ENCODE results near the gene ATAD3B. TPM values are rescaled to one million over a fixed set of nuclear protein-coding genes. Genes with fewer than 3 reads are reported as not detected.
"Not testable (repeated sequence)": the region's sequence is repeated elsewhere in the genome, so short reads cannot be mapped to it uniquely, and the experiment has no call there.

ATAD3B gene
- total RNA-seq, 1 donor from 2014 or later: 63.0 TPM

- no peak for DNase-seq (ENCODE audit: low read depth)
- H3K36me3 ChIP-seq (ENCODE audit: insufficient read depth, low read length): no peaks in the 10 kb centered on the region
- H3K27me3 ChIP-seq (ENCODE audit: insufficient read depth, low read length): no peaks in the 10 kb centered on the region
- TF ChIP-seq, protein P1, sequence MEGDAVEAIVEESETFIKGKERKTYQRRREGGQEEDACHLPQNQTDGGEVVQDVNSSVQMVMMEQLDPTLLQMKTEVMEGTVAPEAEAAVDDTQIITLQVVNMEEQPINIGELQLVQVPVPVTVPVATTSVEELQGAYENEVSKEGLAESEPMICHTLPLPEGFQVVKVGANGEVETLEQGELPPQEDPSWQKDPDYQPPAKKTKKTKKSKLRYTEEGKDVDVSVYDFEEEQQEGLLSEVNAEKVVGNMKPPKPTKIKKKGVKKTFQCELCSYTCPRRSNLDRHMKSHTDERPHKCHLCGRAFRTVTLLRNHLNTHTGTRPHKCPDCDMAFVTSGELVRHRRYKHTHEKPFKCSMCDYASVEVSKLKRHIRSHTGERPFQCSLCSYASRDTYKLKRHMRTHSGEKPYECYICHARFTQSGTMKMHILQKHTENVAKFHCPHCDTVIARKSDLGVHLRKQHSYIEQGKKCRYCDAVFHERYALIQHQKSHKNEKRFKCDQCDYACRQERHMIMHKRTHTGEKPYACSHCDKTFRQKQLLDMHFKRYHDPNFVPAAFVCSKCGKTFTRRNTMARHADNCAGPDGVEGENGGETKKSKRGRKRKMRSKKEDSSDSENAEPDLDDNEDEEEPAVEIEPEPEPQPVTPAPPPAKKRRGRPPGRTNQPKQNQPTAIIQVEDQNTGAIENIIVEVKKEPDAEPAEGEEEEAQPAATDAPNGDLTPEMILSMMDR (IDR thresholded peaks at IDR 0.05; ENCODE audit: insufficient read depth, low read depth, low read length): no peak
- TF ChIP-seq EZH2 (IDR thresholded peaks at IDR 0.05; ENCODE audit: insufficient read depth, low read length): no peak
- no peaks in the 10 kb centered on the region for H3K4me1 ChIP-seq (ENCODE audit: insufficient read depth, low read length)
- no peaks in the 10 kb centered on the region for H3K9me3 Mint-ChIP-seq (ENCODE audit: unreplicated experiment)
- no peak for FAIRE-seq
- H3K79me2 ChIP-seq (ENCODE audit: insufficient read depth, low read length): no peaks in the 10 kb centered on the region
- no peak overlapping the region for H3K27ac ChIP-seq (ENCODE audit: low read depth, low read length)
- H3K4me2 ChIP-seq (ENCODE audit: low read length): no peak overlapping the region
- no peaks in the 10 kb centered on the region for H3K27me3 Mint-ChIP-seq (ENCODE audit: low read depth, unreplicated experiment)
- H3K9ac ChIP-seq (ENCODE audit: low read length): no peak overlapping the region
- H3K4me3 Mint-ChIP-seq (ENCODE audit: unreplicated experiment): no peak overlapping the region
- no peaks in the 10 kb centered on the region for H4K20me1 ChIP-seq (ENCODE audit: insufficient read depth, low read length)
- peaks cover 5% of the 10 kb centered on the region for H3K4me1 Mint-ChIP-seq (ENCODE audit: low read depth, unreplicated experiment)
- no peak overlapping the region for H2AFZ ChIP-seq (ENCODE audit: low read depth, low read length)
- no peaks in the 10 kb centered on the region for H3K36me3 Mint-ChIP-seq (ENCODE audit: low read depth, unreplicated experiment)
- no peaks in the 10 kb centered on the region for H3K9me3 ChIP-seq (ENCODE audit: insufficient read depth, low read depth, low read length)
- H3K4me3 ChIP-seq (ENCODE audit: insufficient read depth, low read depth, low read length): no peak overlapping the region
- H3K27ac Mint-ChIP-seq (ENCODE audit: unreplicated experiment): peak overlapping the region; percentile 26
Observed at GRCh38 chr1:1442069-1442770, 29.3 kb upstream of the ATAD3B start.

DNA sequence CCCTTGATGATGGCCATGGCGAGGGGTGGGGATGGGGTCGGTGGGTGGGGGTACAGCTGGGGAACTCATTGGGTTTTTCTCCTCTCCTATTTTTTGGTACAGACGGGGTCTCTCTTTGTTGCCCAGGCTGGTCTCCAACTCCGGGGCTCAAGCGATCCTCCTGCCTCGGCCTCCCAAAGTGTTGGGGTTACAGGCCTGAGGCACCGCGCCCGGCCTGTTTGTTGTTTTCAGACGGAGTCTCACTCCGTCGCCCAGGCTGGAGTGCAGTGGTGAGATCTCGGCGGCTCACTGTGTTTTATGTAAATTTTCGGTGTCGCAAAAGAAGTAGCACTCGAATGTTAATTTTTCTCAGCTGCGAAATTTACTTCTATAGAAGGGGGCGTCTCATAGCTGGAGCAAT is 24.9 kb upstream of the ATAD3B start:
- not testable (repeated sequence) for H4K20me1 ChIP-seq (ENCODE audit: insufficient read depth, low read length); H3K4me3 Mint-ChIP-seq (ENCODE audit: unreplicated experiment); H3K4me2 ChIP-seq (ENCODE audit: low read length); H3K9me3 ChIP-seq (ENCODE audit: insufficient read depth, low read depth, low read length); H3K79me2 ChIP-seq (ENCODE audit: insufficient read depth, low read length); H2AFZ ChIP-seq (ENCODE audit: low read depth, low read length); DNase-seq (ENCODE audit: low read depth); H3K4me1 Mint-ChIP-seq (ENCODE audit: low read depth, unreplicated experiment); H3K27ac Mint-ChIP-seq (ENCODE audit: unreplicated experiment); H3K36me3 Mint-ChIP-seq (ENCODE audit: low read depth, unreplicated experiment); H3K36me3 ChIP-seq (ENCODE audit: insufficient read depth, low read length); H3K9ac ChIP-seq (ENCODE audit: low read length); H3K27me3 ChIP-seq (ENCODE audit: insufficient read depth, low read length); H3K4me1 ChIP-seq (ENCODE audit: insufficient read depth, low read length); H3K9me3 Mint-ChIP-seq (ENCODE audit: unreplicated experiment); H3K4me3 ChIP-seq (ENCODE audit: insufficient read depth, low read depth, low read length); H3K27ac ChIP-seq (ENCODE audit: low read depth, low read length); FAIRE-seq
- H3K27me3 Mint-ChIP-seq (ENCODE audit: low read depth, unreplicated experiment): peaks cover 19% of the 10 kb centered on the region

- Histone ChIP-seq H3K79me2 (ENCODE audit: insufficient read depth, low read length) (no peaks in the 10 kb centered on the region), H3K27ac (ENCODE audit: low read depth, low read length) (no peak within 1 kb of the TSS), H3K4me2 (ENCODE audit: low read length) (no peak within 1 kb of the TSS), H3K9me3 (ENCODE audit: insufficient read depth, low read depth, low read length) (no peaks in the 10 kb centered on the region), H4K20me1 (ENCODE audit: insufficient read depth, low read length) (no peaks in the 10 kb centered on the region), H3K4me1 (ENCODE audit: insufficient read depth, low read length) (no peaks in the 10 kb centered on the region), H3K36me3 (ENCODE audit: insufficient read depth, low read length) (no peaks in the 10 kb centered on the region), H3K9ac (ENCODE audit: low read length) (no peak within 1 kb of the TSS), H3K4me3 (ENCODE audit: insufficient read depth, low read depth, low read length) (no peak within 1 kb of the TSS), H3K27me3 (ENCODE audit: insufficient read depth, low read length) (no peaks in the 10 kb centered on the region), H2AFZ (ENCODE audit: low read depth, low read length) (no peak within 1 kb of the TSS)
- FAIRE-seq (no peak), DNase-seq (ENCODE audit: low read depth) (no peak)
- TF ChIP-seq EZH2 (IDR thresholded peaks at IDR 0.05; ENCODE audit: insufficient read depth, low read length): no peak
- TF ChIP-seq, protein P1 (IDR thresholded peaks at IDR 0.05; ENCODE audit: insufficient read depth, low read depth, low read length): no peak
- Mint-ChIP-seq H3K27me3 (ENCODE audit: low read depth, unreplicated experiment) (peaks cover 19% of the 10 kb centered on the region), H3K36me3 (ENCODE audit: low read depth, unreplicated experiment) (no peaks in the 10 kb centered on the region), H3K4me3 (ENCODE audit: unreplicated experiment) (peak within 1 kb of the TSS; percentile 34), H3K4me1 (ENCODE audit: low read depth, unreplicated experiment) (no peaks in the 10 kb centered on the region), H3K27ac (ENCODE audit: unreplicated experiment) (no peak within 1 kb of the TSS), H3K9me3 (ENCODE audit: unreplicated experiment) (no peaks in the 10 kb centered on the region)
Observed at GRCh38 chr1:1449099-1449739, 22.3 kb upstream of the ATAD3B start, which contains the start of gene ATAD3C. Gene ATAD3C, plus strand, starts transcription at chr1:1449689. Its CDS starts 995 bp downstream, at chr1:1450684.

DNA sequence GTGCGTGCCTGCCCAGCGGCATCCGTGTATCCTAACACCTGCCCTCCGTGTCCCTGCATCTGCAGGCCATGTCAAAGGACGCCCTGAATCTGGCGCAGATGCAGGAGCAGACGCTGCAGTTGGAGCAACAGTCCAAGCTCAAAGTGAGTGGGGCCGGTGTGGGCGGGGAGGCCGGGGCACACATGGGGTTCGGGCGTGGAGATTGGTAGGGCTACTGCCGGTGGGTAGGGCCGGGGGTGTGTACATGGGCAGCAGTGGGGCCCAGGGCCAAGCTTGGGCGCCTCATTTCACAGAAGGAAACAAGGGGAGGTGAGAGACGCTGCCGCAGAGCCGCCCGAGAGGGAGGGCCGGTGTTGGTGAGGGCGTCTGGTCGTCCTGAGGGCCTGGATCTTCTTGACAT is 20.9 kb upstream of the ATAD3B start:
- not testable (repeated sequence) for H3K9me3 Mint-ChIP-seq (ENCODE audit: unreplicated experiment); H2AFZ ChIP-seq (ENCODE audit: low read depth, low read length); FAIRE-seq; H4K20me1 ChIP-seq (ENCODE audit: insufficient read depth, low read length); H3K9ac ChIP-seq (ENCODE audit: low read length); H3K27ac Mint-ChIP-seq (ENCODE audit: unreplicated experiment); H3K4me3 Mint-ChIP-seq (ENCODE audit: unreplicated experiment); H3K27me3 ChIP-seq (ENCODE audit: insufficient read depth, low read length); H3K4me1 Mint-ChIP-seq (ENCODE audit: low read depth, unreplicated experiment); H3K4me2 ChIP-seq (ENCODE audit: low read length); H3K36me3 ChIP-seq (ENCODE audit: insufficient read depth, low read length); H3K4me1 ChIP-seq (ENCODE audit: insufficient read depth, low read length); DNase-seq (ENCODE audit: low read depth); H3K9me3 ChIP-seq (ENCODE audit: insufficient read depth, low read depth, low read length); H3K4me3 ChIP-seq (ENCODE audit: insufficient read depth, low read depth, low read length); H3K36me3 Mint-ChIP-seq (ENCODE audit: low read depth, unreplicated experiment); H3K27ac ChIP-seq (ENCODE audit: low read depth, low read length); H3K79me2 ChIP-seq (ENCODE audit: insufficient read depth, low read length)
- H3K27me3 Mint-ChIP-seq (ENCODE audit: low read depth, unreplicated experiment): peaks cover 19% of the 10 kb centered on the region
